NT2/D1 (cell line): ENCODE measurements around the gene AKAP6.

Experiments used
- SUZ12 ChIP-seq: IDR thresholded peaks from 2 replicates; pipeline ENCODE4 v1.6.1; 2011; ENCODE audit not compliant: insufficient read length, insufficient read depth; ENCODE audit errors: extremely low read depth
- YY1 ChIP-seq: IDR thresholded peaks from 2 replicates; pipeline ENCODE4 v1.6.1; 2011; ENCODE audit not compliant: insufficient read length, insufficient read depth
- ZNF274 ChIP-seq: IDR thresholded peaks from 2 replicates; pipeline ENCODE4 v1.6.1; 2011; ENCODE audit warnings: mild to moderate bottlenecking, low read depth, low read length

- TF ChIP-seq ZNF274 (no peak), YY1 (no peak), SUZ12 (no peak)
These were observed 45.1 kb downstream of the AKAP6 start for GRCh38 chr14:32374155-32374554.
